NOMO-1 (cell line): ENCODE data around the gene SEZ6L.

ENCODE experiments used
- DNase-seq, 2 experiments: peaks; one replicate each; lab custom pipeline; 2025; ENCODE audit not compliant: unreplicated experiment in 2 of 2; lab: John Stamatoyannopoulos, UW

SEZ6L gene

GRCh38 chr22:26174280-26174679 lies 5.0 kb downstream of the SEZ6L start:
- DNase-seq: no peak

DNA sequence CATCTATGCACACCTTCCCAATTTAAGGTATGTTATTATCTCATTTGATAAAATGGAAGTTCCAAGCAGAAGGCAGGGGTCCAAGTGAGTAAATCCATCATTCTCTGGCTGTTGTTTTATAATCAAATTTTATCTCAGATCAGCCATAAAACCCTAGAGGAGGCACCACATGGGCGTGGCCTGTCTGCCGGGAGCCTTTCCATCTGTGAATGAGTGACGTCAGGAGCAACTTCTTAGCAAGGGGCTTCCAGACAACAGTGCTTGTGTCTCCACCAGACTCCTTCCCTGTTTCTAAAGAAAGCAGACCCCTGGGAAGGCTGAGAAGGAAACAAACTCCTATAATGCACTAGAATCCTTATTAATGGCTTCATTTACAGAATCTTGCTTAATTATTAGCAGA lies 13.5 kb downstream of the SEZ6L start:
- DNase-seq: no peak

- DNase-seq: no peak
These were observed 15.9 kb downstream of the SEZ6L start for GRCh38 chr22:26185190-26185589.

- DNase-seq: no peak
These were observed 19.1 kb downstream of the SEZ6L start for GRCh38 chr22:26188341-26188740.

GRCh38 chr22:26194313-26194712 lies 25.1 kb downstream of the SEZ6L start:
- DNase-seq: no peak

GRCh38 chr22:26194877-26195276 lies 25.6 kb downstream of the SEZ6L start:
- no peak for DNase-seq

- DNase-seq: no peak
These were observed 27.4 kb downstream of the SEZ6L start for GRCh38 chr22:26196657-26197056.

DNA sequence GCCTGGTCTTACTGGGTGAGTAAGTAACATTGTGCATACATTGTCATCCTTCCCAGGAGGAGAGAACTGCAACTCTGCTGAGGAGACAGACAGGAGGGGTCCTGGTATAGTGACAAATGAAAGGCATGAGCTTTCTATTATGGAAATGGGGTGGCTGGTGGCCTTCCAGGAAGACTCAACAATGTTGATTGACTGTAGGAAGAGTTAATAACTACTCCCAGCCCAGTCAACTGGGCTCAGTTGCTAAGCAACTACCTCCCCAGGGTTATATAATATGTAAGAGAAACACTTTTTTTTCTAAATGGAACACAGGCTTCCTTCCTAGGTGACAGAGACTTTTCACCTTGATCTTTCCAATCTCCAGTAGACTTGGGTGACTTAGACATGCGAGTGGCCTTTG lies 28.2 kb downstream of the SEZ6L start:
- DNase-seq: no peak

- DNase-seq: no peak
These were observed 30.4 kb downstream of the SEZ6L start for GRCh38 chr22:26199665-26200064.

DNA sequence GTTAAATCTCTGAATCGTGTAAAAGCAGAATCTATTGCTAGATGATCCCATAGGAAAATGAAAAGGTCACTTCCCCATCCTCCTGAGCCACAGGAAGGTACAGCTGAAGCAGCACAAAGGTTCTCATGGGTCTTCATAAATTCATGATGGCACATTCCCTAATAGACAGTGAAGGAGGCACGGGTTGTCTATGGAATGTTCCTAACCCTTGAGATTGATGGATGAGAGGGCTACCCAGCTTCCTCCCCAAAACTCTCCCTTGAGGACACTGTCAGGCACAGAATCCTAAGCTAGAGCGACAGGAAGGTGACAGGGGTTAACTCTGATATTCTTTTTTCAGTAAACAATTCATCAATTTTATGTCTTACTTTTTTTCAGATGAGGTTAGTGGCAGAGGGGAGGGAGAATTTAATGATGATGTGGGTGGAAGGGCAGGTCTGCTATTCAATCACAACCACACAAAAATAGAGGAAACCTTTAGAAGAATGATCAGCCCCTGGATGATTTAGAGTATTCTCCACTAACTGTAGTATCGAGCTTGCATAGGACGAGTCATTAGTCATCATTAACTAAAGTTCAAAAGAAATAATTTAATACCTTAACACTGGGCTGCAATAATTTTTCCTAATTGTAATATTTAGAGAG lies 33.1 kb downstream of the SEZ6L start:
- no peak for DNase-seq

GRCh38 chr22:26205494-26205893 lies 36.2 kb downstream of the SEZ6L start:
- no peak for DNase-seq

DNA sequence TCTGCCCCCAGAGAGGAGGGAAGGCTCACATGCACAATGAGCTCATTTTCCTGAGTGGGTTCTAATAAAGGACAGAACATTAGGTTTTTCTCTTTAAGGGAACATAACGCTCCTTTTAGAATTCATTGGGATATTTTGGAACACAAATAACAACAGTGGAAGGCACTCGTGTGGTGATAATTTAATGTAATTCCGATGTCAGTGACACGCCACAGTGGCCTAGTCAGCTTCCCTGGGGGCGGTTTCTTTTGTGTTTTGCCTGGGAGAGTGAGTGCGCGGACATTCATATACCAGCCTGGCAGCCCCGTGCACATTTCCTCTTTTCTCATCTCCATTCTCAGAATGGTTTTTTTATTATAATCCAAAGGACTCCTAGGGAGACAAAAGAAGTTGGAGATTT lies 41.1 kb downstream of the SEZ6L start:
- no peak for DNase-seq

- DNase-seq: no peak
These were observed 44.6 kb downstream of the SEZ6L start for GRCh38 chr22:26213826-26214225.

- no peak for DNase-seq
These were observed 45.2 kb downstream of the SEZ6L start for GRCh38 chr22:26214466-26214865.

DNA sequence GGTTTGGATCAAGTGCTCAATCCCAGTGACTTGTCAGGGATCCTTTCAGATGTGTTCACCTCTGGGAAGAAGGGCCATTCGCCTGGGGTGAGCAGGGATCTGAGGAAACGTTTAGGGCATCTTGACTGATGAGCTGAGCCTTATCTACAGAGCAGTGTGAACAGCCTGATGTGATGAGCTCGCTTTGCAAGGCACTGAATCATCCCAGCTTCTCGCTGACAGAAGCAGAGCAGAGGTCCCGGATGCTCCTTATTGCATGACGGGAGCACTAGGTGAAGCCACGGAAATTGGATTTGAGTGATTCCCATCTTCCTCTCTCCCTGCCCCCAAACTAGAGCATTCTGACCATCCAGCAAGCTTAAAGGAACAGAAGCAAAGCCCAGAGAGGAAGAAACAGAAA lies 46.5 kb downstream of the SEZ6L start:
- DNase-seq: no peak

- no peak for DNase-seq
These were observed 55.9 kb downstream of the SEZ6L start for GRCh38 chr22:26225207-26225606.

- DNase-seq: no peak
These were observed 57.5 kb downstream of the SEZ6L start for GRCh38 chr22:26226538-26227297.

GRCh38 chr22:26229910-26230309 lies 60.6 kb downstream of the SEZ6L start:
- no peak for DNase-seq

DNA sequence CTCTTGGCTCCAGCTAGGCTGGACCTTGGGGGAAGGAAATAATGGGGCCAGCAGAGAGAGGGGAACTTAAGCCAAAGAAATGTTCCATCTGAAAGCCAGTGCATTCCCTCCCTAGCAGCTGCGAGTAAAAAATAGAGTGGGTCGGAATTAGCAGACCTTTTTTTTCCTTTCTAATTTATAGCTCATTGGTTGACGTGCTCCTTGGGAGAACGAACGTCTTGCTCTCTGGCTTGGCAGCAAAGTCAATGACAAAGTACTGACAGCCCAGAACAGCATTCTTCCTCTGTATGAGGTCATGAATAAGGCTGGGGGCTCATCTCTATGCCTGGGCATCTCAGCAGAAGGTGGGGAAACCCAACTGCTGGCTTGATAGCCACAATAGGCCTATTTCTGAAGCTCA lies 65.0 kb downstream of the SEZ6L start:
- no peak for DNase-seq

DNA sequence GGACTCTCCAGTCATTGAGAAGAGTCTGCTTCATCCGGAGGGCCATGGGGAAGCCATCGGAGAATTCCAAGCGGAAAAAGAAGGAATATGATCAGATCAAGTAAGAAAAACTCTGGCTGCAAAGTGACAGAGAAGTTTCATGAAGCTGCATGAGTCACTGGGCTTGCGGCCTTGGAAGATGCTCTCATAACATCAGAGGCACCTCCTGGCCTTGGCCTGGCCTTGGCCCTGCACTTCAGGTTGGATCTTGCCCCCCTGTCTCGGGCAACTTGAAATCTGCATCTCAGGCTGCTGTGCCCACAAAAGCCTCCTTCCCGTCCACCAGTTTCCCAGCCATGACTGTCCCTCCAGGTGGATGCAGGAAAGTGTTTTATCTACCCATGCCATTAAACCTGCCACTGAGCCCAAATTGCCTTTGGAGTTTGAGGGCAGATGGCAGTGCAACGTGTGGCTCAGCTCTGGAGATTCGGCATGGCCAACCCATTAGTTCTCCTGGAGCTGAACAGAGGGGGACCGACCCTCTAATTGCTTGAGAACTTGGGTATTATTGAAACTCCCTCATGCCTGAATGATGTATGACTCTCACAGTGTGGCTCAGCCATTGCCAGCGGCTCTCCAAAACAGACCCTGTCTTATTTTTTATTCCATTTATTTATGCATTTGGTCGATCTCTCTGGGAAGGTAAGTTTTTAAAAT lies 66.7 kb downstream of the SEZ6L start:
- no peak for DNase-seq

DNA sequence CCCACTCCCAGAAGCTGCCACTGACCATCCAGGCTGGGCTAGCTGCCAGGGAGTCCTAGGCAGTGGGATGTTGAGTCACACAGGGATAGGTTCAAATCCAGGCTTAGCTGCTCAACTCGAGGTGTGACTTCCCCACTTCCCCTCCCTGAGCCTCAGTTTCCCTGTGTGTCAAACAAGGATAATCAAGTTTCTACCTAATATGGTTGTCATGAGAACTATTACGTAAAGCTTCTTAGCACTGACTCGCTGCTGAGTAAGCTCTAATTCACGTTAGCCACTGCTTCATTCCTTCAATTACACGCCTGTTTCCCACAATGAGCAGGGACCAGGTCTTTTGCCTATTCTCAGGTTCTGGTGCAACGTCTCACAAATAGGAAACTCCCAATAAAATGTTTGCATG lies 67.7 kb downstream of the SEZ6L start:
- DNase-seq: no peak

DNA sequence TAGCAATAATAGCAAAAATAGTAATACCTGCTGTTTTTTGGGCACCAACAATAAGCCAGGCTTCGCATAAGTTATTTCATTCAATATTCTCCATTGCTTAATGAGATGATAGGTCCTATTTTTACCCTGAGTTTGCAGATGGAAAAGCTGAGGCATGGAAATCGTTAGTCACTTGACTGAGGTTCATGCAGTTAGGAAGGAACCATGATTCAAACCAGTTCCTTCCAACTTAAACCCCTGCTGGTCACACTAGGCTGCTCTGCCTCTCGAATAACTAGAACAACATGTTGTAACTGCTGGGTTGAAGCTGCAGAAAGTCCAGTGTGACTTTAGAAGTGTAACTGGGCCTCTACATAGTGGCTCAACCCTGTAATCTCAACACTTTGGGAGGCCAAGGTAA lies 69.3 kb downstream of the SEZ6L start:
- no peak for DNase-seq
